Stimulated activated CD4-positive, alpha-beta T cell treated with anti-CD3 and anti-CD28 coated beads, Interleukin-12 subunit alpha, Interleukin-12 subunit beta, amount 100 ng/mL, for 48 hours (primary cell): ENCODE results near the gene SLK.

ENCODE experiments used
- DNase-seq, 3 donors: peaks; one replicate each; pipeline ENCODE4 v3.0.0-alpha.2; 2020; ENCODE audit warnings: low read depth in 2 of 3, low spot score in 1 of 3

Gene SLK

DNA sequence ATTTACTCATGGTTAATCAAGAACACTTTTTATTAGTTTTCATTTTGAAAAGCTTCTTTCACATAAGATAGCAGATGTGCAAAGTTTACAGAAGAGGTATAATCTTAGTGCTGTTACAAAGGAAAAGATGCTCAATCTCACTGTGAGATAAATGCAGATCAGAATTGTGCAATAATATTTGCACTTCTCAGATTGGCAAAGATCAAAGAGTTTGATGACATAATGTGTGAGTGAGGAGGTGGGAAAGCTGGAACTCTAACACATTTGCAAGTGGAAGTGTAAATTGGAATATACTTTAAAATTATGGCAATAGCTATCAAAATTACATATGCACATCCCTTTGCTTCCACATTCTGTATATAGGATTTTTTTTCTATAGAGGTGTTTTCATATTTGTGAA is 27.4 kb upstream of the SLK start:
- no peak for DNase-seq

DNA sequence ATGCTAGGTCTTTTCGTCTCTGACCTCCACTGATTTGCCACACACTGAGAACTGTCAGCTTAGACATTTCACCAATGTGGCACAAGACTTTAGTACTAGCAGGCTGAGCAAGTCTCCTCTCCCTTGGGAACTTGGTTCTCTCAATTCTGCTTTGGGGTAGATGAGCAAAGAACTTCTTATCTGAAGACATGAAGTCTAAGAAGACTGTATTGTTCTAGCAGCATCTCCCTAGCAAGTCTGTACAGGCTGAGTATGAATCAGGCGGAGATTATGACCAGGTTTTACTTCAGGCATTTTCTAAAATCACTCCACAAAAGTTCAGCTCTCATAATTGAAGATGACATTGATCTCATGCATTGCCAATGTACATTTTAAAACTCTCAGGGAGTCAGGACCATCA is 25.1 kb upstream of the SLK start:
- no peak for DNase-seq

DNA sequence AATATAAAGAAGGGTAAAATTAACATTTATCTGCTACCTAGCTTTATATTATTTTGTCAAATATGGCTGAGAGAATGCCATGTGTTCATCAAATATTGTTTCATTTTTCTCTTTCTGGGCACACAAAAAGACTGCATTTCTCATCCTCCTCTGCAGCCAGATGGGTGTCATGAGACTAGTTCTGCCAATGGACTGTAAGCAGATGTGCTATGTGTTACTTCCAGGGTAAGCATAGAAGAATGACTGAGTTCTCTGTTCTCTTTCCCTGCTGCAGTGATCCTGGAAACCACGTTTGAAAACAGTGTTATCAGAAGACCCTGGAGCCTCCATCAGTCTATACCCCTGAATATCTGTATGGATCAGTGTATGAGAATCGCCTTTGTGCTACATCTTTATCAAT is 24.1 kb upstream of the SLK start:
- no peak for DNase-seq

DNA sequence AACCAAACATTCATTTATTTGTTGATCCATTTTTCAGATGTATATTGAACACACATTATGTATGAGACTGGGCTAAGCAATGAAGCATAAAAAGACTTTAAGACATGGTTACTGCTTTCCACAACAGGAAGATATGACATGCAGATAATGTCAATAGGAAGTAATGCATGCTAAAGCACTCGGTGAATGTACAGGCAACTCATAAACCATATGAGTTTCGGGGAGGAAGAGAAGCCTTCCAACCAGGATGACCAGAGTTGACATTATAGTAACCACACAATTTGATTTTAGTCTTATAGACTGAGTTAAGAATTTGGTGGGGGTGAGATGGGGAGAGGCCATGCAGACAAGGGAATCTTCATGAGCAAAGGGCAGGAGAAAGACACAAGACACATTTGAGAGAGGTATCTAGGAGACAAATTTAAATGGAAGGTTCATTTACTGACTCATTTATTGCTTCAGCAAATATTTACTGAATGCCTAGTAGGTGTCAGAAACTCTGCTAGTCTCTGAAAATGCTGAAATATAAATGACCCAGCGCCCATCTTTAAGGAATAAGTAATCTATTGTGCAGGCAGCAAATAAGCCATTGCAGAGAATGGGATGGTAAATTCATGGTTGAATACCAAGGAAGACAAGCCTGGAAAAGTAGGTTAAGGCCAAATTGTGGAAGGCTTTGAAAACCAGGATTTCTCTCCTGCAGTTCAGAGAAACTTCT is 19.0 kb upstream of the SLK start:
- no peak for DNase-seq

- DNase-seq: no peak
Measured at GRCh38 chr10:103949728-103950127, 17.2 kb upstream of the SLK start.

GRCh38 chr10:103951183-103951582 is 15.8 kb upstream of the SLK start:
- DNase-seq: no peak

- DNase-seq: no peak
Measured at GRCh38 chr10:103951942-103952341, 15.0 kb upstream of the SLK start.

GRCh38 chr10:103954543-103954942 is 12.4 kb upstream of the SLK start:
- no peak for DNase-seq

GRCh38 chr10:103958996-103959395 is 7.9 kb upstream of the SLK start:
- no peak for DNase-seq

- no peak for DNase-seq
Measured at GRCh38 chr10:103960103-103960502, 6.8 kb upstream of the SLK start.

- no peak for DNase-seq
Measured at GRCh38 chr10:103967448-103968071, 620 bp downstream of the SLK start.

GRCh38 chr10:103968441-103969391 is 1.8 kb downstream of the SLK start:
- no peak for DNase-seq

GRCh38 chr10:103969436-103969835 is 2.5 kb downstream of the SLK start:
- DNase-seq: no peak

DNA sequence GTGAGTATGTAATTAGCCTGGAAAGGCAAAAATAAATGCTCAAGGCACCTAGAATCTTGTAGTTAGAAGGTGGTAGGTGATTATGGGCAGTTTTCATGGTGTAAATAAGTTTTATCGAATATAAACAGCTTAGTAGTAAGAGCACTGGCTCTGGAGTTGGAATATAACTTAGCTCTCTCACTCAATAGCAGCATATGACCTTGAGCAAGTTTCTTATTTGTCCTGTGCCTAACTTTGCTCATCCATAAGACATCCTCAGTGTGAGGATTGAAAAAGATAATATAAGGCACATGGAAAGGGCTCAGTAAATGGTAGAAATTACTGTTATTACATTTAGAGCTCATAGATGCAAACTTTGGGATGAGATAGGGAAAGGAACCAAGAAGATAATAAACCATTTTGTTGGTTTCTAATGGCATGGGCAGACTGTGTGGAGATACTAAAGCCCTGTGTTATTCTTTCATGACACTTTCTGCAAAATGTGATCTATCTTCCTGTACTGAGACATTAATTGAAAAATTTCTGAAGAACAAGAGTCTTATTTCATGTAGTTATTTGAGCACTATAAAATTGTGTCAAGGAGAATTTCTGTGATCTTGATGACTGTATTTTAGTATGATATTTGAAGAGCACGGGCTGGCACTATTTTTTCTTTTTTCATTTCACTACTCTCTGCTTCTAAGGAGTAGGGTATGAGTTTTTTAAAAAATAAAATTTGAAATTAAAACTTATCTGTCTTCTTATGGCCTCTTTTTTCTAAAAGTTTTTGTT is 3.1 kb downstream of the SLK start:
- no peak for DNase-seq

- no peak for DNase-seq
Measured at GRCh38 chr10:103975169-103975568, 8.2 kb downstream of the SLK start.

GRCh38 chr10:103977204-103977603 is 10.3 kb downstream of the SLK start:
- DNase-seq: no peak

GRCh38 chr10:103979530-103979929 is 12.6 kb downstream of the SLK start:
- DNase-seq: no peak

GRCh38 chr10:103980288-103980906 is 13.5 kb downstream of the SLK start:
- no peak for DNase-seq

DNA sequence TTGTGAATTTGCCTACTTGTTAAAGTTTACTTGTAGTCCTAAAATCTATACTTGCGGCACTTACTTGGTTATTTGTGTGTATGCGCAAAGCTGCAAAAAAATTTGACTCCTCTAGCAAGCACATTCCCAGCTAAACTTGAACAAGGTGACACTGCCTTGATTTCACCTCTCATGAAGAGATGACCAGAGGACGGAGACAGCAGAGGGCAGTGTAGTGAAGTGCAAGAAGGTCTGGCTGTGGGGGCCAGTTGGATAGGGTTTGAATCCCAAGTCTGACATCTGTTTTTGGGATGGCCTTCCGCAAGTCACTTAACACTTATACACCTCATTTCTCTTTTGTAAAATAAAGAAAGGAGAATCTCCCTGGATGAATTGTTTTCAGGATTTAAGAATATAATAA is 15.7 kb downstream of the SLK start:
- no peak for DNase-seq

- DNase-seq: no peak
Measured at GRCh38 chr10:103983367-103983911, 16.5 kb downstream of the SLK start.
